Measurements from ENCODE around the gene ANKFY1.

The ANKFY1 gene

DNA sequence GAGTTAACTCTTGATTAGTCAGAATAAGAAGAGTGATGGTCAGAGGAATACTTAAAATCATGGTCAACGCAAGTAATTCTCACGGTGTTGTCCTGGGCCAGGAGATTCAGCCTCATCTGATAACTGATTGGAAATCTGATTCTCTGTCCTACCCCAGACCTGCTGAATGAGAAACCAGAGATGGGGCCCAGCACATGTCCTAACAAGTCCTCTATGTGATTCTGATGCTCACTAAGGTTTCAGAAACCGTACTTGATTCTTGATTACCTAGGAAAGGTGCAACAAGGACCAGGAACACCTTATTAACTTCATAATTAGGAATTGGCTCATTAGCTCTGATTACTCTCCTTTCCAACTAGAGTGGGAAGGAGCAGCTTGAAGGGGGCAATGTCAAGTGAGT lies 44.5 kb downstream of the ANKFY1 start:
- peaks cover 6% of the 10 kb centered on the region for H3K79me1 ChIP-seq (ENCODE audit: low read length)
- no CpG with 5 or more reads among the region's 3 CpGs for WGBS (ENCODE audit: extremely low coverage, insufficient coverage, insufficient read length)
- H3K23ac ChIP-seq (ENCODE audit: low read length), result no peak overlapping the region

DNA sequence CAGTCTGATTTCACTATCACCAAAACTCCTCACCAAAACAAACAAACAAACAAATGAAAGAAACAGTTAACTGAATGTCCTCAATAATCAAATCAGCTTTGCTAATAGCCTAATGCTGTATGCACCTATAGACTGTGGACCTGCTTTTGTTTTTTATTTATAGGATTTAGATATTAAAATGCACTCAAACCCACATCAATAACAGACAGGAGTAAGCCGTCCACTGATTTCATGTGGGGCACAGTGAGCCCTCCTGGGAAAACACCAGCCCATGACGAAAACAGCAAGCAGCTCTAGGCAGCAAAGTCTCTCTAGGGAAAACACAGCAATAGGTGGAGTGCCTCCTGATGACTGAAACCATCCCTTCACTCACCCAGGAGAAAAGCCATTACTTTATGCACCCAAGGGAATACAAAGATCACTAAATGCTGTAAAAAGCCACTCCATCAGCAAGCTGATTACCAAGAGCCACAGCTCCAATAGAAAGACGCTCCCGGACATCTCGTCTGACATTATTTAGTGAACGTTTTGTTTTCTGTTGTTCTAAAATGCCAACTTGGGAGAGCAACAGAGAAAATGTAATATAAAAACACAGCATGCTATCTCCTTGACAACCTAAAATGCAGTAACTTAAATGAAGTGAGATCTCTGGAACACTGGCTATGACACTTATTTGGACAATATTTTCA lies 47.8 kb downstream of the ANKFY1 start:
- H3K4me3 ChIP-seq (ENCODE audit: low read depth, low read length), result no peak overlapping the region
- no peak overlapping the region for H3K27ac ChIP-seq (ENCODE audit: low read depth, low read length)
- no peaks in the 10 kb centered on the region for H3K27me3 ChIP-seq (ENCODE audit: insufficient read depth, low read length)
- H3K36me3 ChIP-seq (ENCODE audit: control insufficient read depth in 1 of 2, insufficient read depth in 2 of 2, low read length in 2 of 2), result peaks cover 6 to 14% of the 10 kb centered on the region in 2 experiments
- peak overlapping the region; percentile 21 for H2BK5ac ChIP-seq (ENCODE audit: low read depth, low read length, poor library complexity)
- no peak overlapping the region for H2BK120ac ChIP-seq (ENCODE audit: insufficient read depth, low read length, poor library complexity)
- peak overlapping the region; percentile 18 for H4K12ac ChIP-seq (ENCODE audit: low read depth, low read length)
- peaks cover 6% of the 10 kb centered on the region for H3K79me1 ChIP-seq (ENCODE audit: low read length)
- peaks cover 2% of the 10 kb centered on the region for H3K79me2 ChIP-seq (ENCODE audit: control insufficient read depth, insufficient read depth, low read length, poor library complexity)
- peak overlapping the region; percentile 53 for H3K18ac ChIP-seq (ENCODE audit: low read length)
- no peaks in the 10 kb centered on the region for H3K9me3 ChIP-seq (ENCODE audit: insufficient read depth, low read depth, low read length)
- H3K4me1 ChIP-seq (ENCODE audit: control insufficient read depth in 1 of 2, insufficient read depth in 2 of 2, low read length in 2 of 2), result peaks cover 0 to 2% of the 10 kb centered on the region in 2 experiments
- no peak overlapping the region for H4K8ac ChIP-seq (ENCODE audit: low read depth, low read length)
- no peak overlapping the region for H2AFZ ChIP-seq (ENCODE audit: insufficient read depth, low read length, poor library complexity)
- H2BK12ac ChIP-seq (ENCODE audit: low read length), result peak overlapping the region; percentile 58
- DNase-seq, result no peak
- H3K4me2 ChIP-seq (ENCODE audit: low read length), result no peak overlapping the region
- no peak overlapping the region for H3K9ac ChIP-seq (ENCODE audit: low read length)
- WGBS (ENCODE audit: extremely low coverage, insufficient coverage, insufficient read length), result no CpG with 5 or more reads among the region's 6 CpGs
- H3K14ac ChIP-seq (ENCODE audit: low read length), result no peak overlapping the region
- peak overlapping the region; percentile 54 for H2AK5ac ChIP-seq (ENCODE audit: low read length)
- peak overlapping the region; percentile 24 for H4K91ac ChIP-seq (ENCODE audit: low read depth, low read length)
- no peak overlapping the region for H3K4ac ChIP-seq (ENCODE audit: low read depth, low read length)
- H3K23ac ChIP-seq (ENCODE audit: low read length), result no peak overlapping the region

More for the DNA sequence above, 44.5 kb downstream of the ANKFY1 start:
- Histone ChIP-seq H3K18ac (ENCODE audit: low read length) (no peak overlapping the region), H3K27me3 (ENCODE audit: insufficient read depth, low read length) (no peaks in the 10 kb centered on the region), H4K12ac (ENCODE audit: low read depth, low read length) (no peak overlapping the region), H2AK5ac (ENCODE audit: low read length) (no peak overlapping the region), H3K14ac (ENCODE audit: low read length) (peak overlapping the region; percentile 49), H3K4me3 (ENCODE audit: low read depth, low read length) (no peak overlapping the region), H4K8ac (ENCODE audit: low read depth, low read length) (peak overlapping the region; percentile 52), H3K9ac (ENCODE audit: low read length) (no peak overlapping the region), H2BK12ac (ENCODE audit: low read length) (peak overlapping the region; percentile 38), H2BK120ac (ENCODE audit: insufficient read depth, low read length, poor library complexity) (peak overlapping the region; percentile 40), H3K79me2 (ENCODE audit: control insufficient read depth, insufficient read depth, low read length, poor library complexity) (peaks cover 2% of the 10 kb centered on the region), H3K4me2 (ENCODE audit: low read length) (no peak overlapping the region), H3K27ac (ENCODE audit: low read depth, low read length) (peak overlapping the region; percentile 46), H2BK5ac (ENCODE audit: low read depth, low read length, poor library complexity) (peak overlapping the region; percentile 83), H3K9me3 (ENCODE audit: insufficient read depth, low read depth, low read length) (no peaks in the 10 kb centered on the region), H3K4me1 (ENCODE audit: control insufficient read depth in 1 of 2, insufficient read depth in 2 of 2, low read length in 2 of 2) (peaks cover 5 to 8% of the 10 kb centered on the region in 2 experiments), H2AFZ (ENCODE audit: insufficient read depth, low read length, poor library complexity) (no peak overlapping the region), H3K4ac (ENCODE audit: low read depth, low read length) (no peak overlapping the region), H4K91ac (ENCODE audit: low read depth, low read length) (peak overlapping the region; percentile 67), H3K36me3 (ENCODE audit: control insufficient read depth in 1 of 2, insufficient read depth in 2 of 2, low read length in 2 of 2) (peaks cover 10 to 23% of the 10 kb centered on the region in 2 experiments)
- DNase-seq, result no peak

GRCh38 chr17:4214157-4214556 lies 49.6 kb downstream of the ANKFY1 start:
- Histone ChIP-seq H2BK12ac (ENCODE audit: low read length) (no peak overlapping the region), H3K79me2 (ENCODE audit: control insufficient read depth, insufficient read depth, low read length, poor library complexity) (peaks cover 2% of the 10 kb centered on the region), H4K91ac (ENCODE audit: low read depth, low read length) (no peak overlapping the region), H3K4me3 (ENCODE audit: low read depth, low read length) (no peak overlapping the region), H2AK5ac (ENCODE audit: low read length) (no peak overlapping the region), H2BK5ac (ENCODE audit: low read depth, low read length, poor library complexity) (no peak overlapping the region), H3K4ac (ENCODE audit: low read depth, low read length) (no peak overlapping the region), H3K79me1 (ENCODE audit: low read length) (peaks cover 2% of the 10 kb centered on the region), H3K23ac (ENCODE audit: low read length) (no peak overlapping the region), H4K12ac (ENCODE audit: low read depth, low read length) (no peak overlapping the region), H3K9me3 (ENCODE audit: insufficient read depth, low read depth, low read length) (no peaks in the 10 kb centered on the region), H2AFZ (ENCODE audit: insufficient read depth, low read length, poor library complexity) (no peak overlapping the region), H3K9ac (ENCODE audit: low read length) (no peak overlapping the region), H3K4me1 (ENCODE audit: control insufficient read depth in 1 of 2, insufficient read depth in 2 of 2, low read length in 2 of 2) (no peaks in the 10 kb centered on the region), H2BK120ac (ENCODE audit: insufficient read depth, low read length, poor library complexity) (no peak overlapping the region), H3K14ac (ENCODE audit: low read length) (no peak overlapping the region), H3K27me3 (ENCODE audit: insufficient read depth, low read length) (no peaks in the 10 kb centered on the region), H3K4me2 (ENCODE audit: low read length) (no peak overlapping the region), H4K8ac (ENCODE audit: low read depth, low read length) (no peak overlapping the region), H3K27ac (ENCODE audit: low read depth, low read length) (no peak overlapping the region), H3K36me3 (ENCODE audit: control insufficient read depth in 1 of 2, insufficient read depth in 2 of 2, low read length in 2 of 2) (peaks cover 7 to 17% of the 10 kb centered on the region in 2 experiments), H3K18ac (ENCODE audit: low read length) (no peak overlapping the region)
- no CpG with 5 or more reads among the region's 6 CpGs for WGBS (ENCODE audit: extremely low coverage, insufficient coverage, insufficient read length)
- no peak for DNase-seq

DNA sequence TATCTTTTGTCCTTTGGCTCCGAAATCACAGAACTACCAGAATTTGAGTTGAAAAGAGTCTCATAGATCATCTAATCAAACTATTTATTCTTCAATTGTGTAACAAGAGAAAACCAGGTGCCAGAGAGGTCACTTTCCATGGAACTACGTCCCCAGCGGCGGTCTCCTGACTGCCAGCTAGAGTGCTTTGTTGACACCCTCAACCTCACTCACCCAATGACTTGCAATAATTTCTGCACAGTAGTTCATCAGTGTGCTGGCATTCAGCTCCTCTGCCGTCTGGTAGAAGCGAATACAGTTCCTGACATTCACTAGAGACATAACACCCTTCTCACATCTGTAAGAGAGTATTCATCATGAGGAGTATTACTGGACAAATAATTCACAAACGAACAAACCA lies 54.2 kb downstream of the ANKFY1 start:
- Histone ChIP-seq H3K4me3 (ENCODE audit: low read depth, low read length) (no peak overlapping the region), H4K12ac (ENCODE audit: low read depth, low read length) (no peak overlapping the region), H4K91ac (ENCODE audit: low read depth, low read length) (no peak overlapping the region), H3K79me2 (ENCODE audit: control insufficient read depth, insufficient read depth, low read length, poor library complexity) (no peaks in the 10 kb centered on the region), H2AK5ac (ENCODE audit: low read length) (no peak overlapping the region), H3K9me3 (ENCODE audit: insufficient read depth, low read depth, low read length) (no peaks in the 10 kb centered on the region), H3K4me1 (ENCODE audit: control insufficient read depth in 1 of 2, insufficient read depth in 2 of 2, low read length in 2 of 2) (no peaks in the 10 kb centered on the region), H2BK120ac (ENCODE audit: insufficient read depth, low read length, poor library complexity) (no peak overlapping the region), H3K9ac (ENCODE audit: low read length) (no peak overlapping the region), H3K4me2 (ENCODE audit: low read length) (no peak overlapping the region), H2BK12ac (ENCODE audit: low read length) (no peak overlapping the region), H4K8ac (ENCODE audit: low read depth, low read length) (no peak overlapping the region), H3K23ac (ENCODE audit: low read length) (no peak overlapping the region), H3K36me3 (ENCODE audit: control insufficient read depth in 1 of 2, insufficient read depth in 2 of 2, low read length in 2 of 2) (peaks cover 9 to 32% of the 10 kb centered on the region in 2 experiments), H3K18ac (ENCODE audit: low read length) (no peak overlapping the region), H3K79me1 (ENCODE audit: low read length) (no peaks in the 10 kb centered on the region), H3K27ac (ENCODE audit: low read depth, low read length) (no peak overlapping the region), H2AFZ (ENCODE audit: insufficient read depth, low read length, poor library complexity) (no peak overlapping the region), H3K4ac (ENCODE audit: low read depth, low read length) (no peak overlapping the region), H3K27me3 (ENCODE audit: insufficient read depth, low read length) (no peaks in the 10 kb centered on the region), H3K14ac (ENCODE audit: low read length) (no peak overlapping the region), H2BK5ac (ENCODE audit: low read depth, low read length, poor library complexity) (no peak overlapping the region)
- DNase-seq, result no peak
- no CpG with 5 or more reads among the region's 7 CpGs for WGBS (ENCODE audit: extremely low coverage, insufficient coverage, insufficient read length)

Measured in trophoblast cell (in vitro differentiated cells and primary cell).